ENCODE data around the gene PRPS2. TPM values are rescaled to one million over a fixed set of nuclear protein-coding genes. Genes with fewer than 3 reads are reported as not detected.
A peak's percentile ranks its signal among the peaks of the same experiment; 100 is the strongest.

Gene PRPS2
- total RNA-seq, 1 experiment from 2014 or later: 45.1 TPM

DNA sequence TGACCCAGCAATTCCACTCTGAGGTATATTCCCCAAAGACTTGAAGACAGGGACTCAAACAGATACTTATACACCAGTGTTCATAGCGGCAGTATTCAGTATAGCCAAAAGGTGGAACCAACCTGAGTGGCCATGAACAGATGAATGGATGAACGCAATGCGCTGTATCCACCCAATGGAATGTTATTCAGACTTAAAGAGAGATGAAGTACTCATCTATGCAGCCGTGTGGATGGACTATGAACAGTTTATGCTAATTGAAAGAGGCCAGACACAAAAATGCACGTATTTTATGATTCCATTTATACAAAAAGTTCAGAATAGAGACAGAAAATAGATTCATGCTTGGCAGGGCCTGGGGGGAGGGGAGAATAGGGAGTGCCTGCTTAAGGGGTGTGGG is 26.3 kb downstream of the PRPS2 start:
- Mint-ChIP-seq H3K27ac (ENCODE audit: low read depth, unreplicated experiment) (no peak overlapping the region), H3K27me3 (ENCODE audit: insufficient read depth, unreplicated experiment) (peaks cover 17% of the 10 kb centered on the region), H3K9me3 (ENCODE audit: unreplicated experiment) (no peaks in the 10 kb centered on the region), H3K4me1 (ENCODE audit: insufficient read depth, unreplicated experiment) (peaks cover 7% of the 10 kb centered on the region), H3K36me3 (ENCODE audit: insufficient read depth, unreplicated experiment) (peaks cover 45% of the 10 kb centered on the region), H3K4me3 (ENCODE audit: unreplicated experiment) (no peak overlapping the region)
- TF ChIP-seq CTCF (IDR thresholded peaks at IDR 0.05; ENCODE audit: unreplicated experiment): no peak
- no TSS peak for BruUV-seq (replicated peaks)
- ChIA-PET CTCF (interaction anchor here (0.7 to 3.4 kb wide), 2 partner anchors 76 to 116 kb away, joined by 8 to 35 read pairs; no protein-coding TSS in a partner anchor), POLR2A (no interaction called here)
- intact Hi-C loops (cut with micrococcal nuclease): no loop called here
- DNase-seq (ENCODE audit: unreplicated experiment): no peak

DNA sequence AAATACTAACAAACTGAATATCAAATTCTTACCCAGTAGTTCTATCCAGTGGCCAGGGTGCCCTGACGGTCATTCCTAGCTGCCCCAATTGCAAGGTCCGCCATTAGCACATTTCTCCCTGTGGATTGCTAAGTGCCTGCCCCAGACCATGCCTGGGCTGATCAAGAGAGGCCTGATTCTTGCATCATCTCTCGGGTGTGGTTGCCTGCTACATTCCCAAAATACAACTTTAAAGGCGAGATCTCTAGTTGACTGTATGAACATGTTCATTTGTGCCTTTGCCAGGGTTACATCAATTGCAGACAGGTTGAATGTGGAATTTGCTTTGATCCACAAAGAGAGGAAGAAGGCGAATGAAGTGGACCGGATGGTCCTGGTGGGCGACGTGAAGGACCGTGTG is 28.0 kb downstream of the PRPS2 start:
- Mint-ChIP-seq H3K9me3 (ENCODE audit: unreplicated experiment) (no peaks in the 10 kb centered on the region), H3K27me3 (ENCODE audit: insufficient read depth, unreplicated experiment) (peaks cover 2% of the 10 kb centered on the region), H3K36me3 (ENCODE audit: insufficient read depth, unreplicated experiment) (peaks cover 53% of the 10 kb centered on the region), H3K4me3 (ENCODE audit: unreplicated experiment) (no peak overlapping the region), H3K4me1 (ENCODE audit: insufficient read depth, unreplicated experiment) (peaks cover 7% of the 10 kb centered on the region), H3K27ac (ENCODE audit: low read depth, unreplicated experiment) (peak overlapping the region; percentile 78)
- intact Hi-C loops (cut with micrococcal nuclease): no loop called here
- no peak for TF ChIP-seq CTCF (IDR thresholded peaks at IDR 0.05; ENCODE audit: unreplicated experiment)
- peak; percentile 42 for DNase-seq (ENCODE audit: unreplicated experiment)
- CTCF ChIA-PET: interaction anchor here (0.9 to 3.4 kb wide), 4 partner anchors 15 to 81 kb away, joined by 3 to 35 read pairs (median 10); no protein-coding TSS in a partner anchor
- POLR2A ChIA-PET: no interaction called here
- BruUV-seq (replicated peaks): no TSS peak

DNA sequence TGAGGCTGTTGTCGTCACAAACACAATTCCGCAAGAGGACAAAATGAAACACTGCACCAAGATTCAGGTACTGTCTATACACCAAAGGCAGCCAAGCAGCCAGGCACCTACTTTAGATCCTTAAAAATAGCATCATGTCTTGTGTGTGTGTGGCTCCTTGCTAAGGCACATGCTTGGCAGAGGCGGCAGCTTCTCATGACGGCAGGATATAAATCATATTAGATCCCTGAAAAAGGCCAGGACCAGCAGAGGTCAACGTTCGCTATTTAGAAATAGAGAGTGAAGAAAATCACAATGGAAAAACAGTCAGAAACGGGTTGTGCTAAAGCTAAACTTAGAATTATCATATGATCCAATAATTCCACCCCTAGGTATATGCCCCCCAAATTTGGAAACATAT is 29.5 kb downstream of the PRPS2 start:
- H3K4me3 Mint-ChIP-seq (ENCODE audit: unreplicated experiment): no peak overlapping the region
- no peak overlapping the region for H3K27ac Mint-ChIP-seq (ENCODE audit: low read depth, unreplicated experiment)
- ChIA-PET POLR2A (interaction anchor here (0.6 kb wide), 1 partner anchor 24 kb away, joined by 3 read pairs; no protein-coding TSS in a partner anchor), CTCF (interaction anchor here (0.5 to 3.4 kb wide), 3 partner anchors 73 to 219 kb away, joined by 4 to 35 read pairs (median 5); no protein-coding TSS in a partner anchor)
- BruUV-seq (replicated peaks): no TSS peak
- peaks cover 7% of the 10 kb centered on the region for H3K4me1 Mint-ChIP-seq (ENCODE audit: insufficient read depth, unreplicated experiment)
- H3K9me3 Mint-ChIP-seq (ENCODE audit: unreplicated experiment): no peaks in the 10 kb centered on the region
- intact Hi-C loops (cut with micrococcal nuclease): no loop called here
- DNase-seq (ENCODE audit: unreplicated experiment): no peak
- peaks cover 62% of the 10 kb centered on the region for H3K36me3 Mint-ChIP-seq (ENCODE audit: insufficient read depth, unreplicated experiment)
- no peak for TF ChIP-seq CTCF (IDR thresholded peaks at IDR 0.05; ENCODE audit: unreplicated experiment)
- peaks cover 17% of the 10 kb centered on the region for H3K27me3 Mint-ChIP-seq (ENCODE audit: insufficient read depth, unreplicated experiment)

DNA sequence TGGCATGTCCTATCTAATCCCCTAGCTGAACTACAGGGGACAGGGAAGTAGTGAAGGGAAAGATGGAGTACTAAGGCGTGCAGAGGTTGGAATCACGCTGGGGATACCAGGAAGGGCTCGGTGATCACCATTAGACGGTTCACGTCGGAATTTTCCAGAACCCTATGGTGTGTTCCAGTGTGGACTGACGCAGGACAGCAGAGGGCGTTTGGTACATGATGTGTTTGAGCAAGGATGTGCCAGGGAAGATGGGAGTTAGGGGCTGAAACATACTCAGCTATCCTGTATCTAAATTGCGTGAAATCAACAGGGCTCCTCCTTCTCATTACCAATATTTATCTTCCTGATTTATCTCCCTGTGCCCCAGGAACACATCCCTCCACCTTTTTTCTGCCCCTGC is 33.7 kb downstream of the PRPS2 start:
- Mint-ChIP-seq H3K27me3 (ENCODE audit: insufficient read depth, unreplicated experiment) (peaks cover 44% of the 10 kb centered on the region), H3K9me3 (ENCODE audit: unreplicated experiment) (no peaks in the 10 kb centered on the region), H3K27ac (ENCODE audit: low read depth, unreplicated experiment) (no peak overlapping the region), H3K4me1 (ENCODE audit: insufficient read depth, unreplicated experiment) (no peaks in the 10 kb centered on the region), H3K36me3 (ENCODE audit: insufficient read depth, unreplicated experiment) (peaks cover 42% of the 10 kb centered on the region), H3K4me3 (ENCODE audit: unreplicated experiment) (no peak overlapping the region)
- no peak for DNase-seq (ENCODE audit: unreplicated experiment)
- intact Hi-C loops (cut with micrococcal nuclease): no loop called here
- POLR2A ChIA-PET: interaction anchor here (0.9 kb wide), 1 partner anchor 29 kb away, joined by 3 read pairs; no protein-coding TSS in a partner anchor
- BruUV-seq (replicated peaks): no TSS peak
- no peak for TF ChIP-seq CTCF (IDR thresholded peaks at IDR 0.05; ENCODE audit: unreplicated experiment)
- CTCF ChIA-PET: interaction anchor here (0.7 to 1.4 kb wide), 2 partner anchors 11 to 55 kb away, joined by 3 read pairs; no protein-coding TSS in a partner anchor
